ENCODE data around the gene UGT2A2.
"Not testable (repeated sequence)": the region's sequence is repeated elsewhere in the genome, so short reads cannot be mapped to it uniquely, and the experiment has no call there.

The UGT2A2 gene

DNA sequence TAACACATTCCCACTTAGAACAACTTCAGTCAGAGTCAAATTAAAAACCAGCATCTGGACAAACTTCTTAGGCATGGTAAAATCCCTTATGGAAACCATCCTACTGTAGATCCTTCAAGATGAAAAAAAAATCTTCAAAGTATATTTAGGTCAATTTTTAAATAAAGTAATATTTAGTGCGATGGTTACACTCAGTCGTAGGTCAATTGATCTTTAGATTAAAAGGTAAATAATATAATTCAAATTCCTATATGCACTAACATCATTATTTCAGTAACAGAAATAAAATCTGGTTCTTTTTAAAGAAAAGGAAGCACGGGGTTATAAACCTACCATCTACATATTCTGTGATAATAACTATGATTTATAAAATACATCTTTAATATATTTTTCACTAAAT lies at the start of gene UGT2A2:
UGT2A2 (minus strand) TSS at position 101 of the 400 bp plus-strand sequence; CDS start at position 99, 2 bp downstream.
- DNase-seq = no peak

DNA sequence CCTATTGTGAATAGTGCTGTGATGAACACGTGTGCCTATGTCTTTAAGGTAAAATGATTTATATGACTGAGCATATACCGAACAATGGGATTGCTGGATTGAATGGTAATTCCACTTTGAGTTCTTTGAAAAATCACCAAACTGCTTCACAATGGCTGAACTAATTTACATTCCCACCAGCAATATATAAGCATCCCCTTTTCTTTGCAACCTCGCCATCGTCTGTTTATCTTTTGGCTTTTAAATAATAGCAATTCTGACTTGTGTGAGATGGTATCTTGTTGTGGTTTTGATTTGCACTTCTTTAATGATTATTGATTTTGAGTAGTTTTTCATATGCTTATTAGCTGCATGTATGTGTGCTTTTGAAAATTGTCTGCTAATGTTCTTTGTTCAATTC lies 45.4 kb upstream of the UGT2A2 start:
- no peak for DNase-seq

DNA sequence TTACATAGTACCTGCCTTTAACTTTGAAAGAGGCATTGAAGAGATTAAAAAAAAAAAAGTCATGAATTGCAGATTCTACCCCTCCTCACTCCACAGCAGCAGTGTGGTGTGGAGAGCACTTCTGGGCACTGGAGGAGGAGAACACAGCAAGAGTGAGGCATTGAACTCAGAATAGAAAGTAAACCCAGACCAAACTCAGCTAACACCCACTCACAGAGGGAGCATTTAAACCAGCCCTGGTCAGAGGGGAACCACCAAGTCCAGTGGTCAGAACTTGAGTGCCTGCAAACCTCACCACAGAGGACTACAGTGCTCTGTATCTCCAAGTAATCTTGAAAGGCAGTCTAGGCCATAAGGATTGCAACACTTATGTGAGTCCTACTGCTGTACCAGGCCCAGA lies 29.2 kb upstream of the UGT2A2 start:
- DNase-seq = no peak

DNA sequence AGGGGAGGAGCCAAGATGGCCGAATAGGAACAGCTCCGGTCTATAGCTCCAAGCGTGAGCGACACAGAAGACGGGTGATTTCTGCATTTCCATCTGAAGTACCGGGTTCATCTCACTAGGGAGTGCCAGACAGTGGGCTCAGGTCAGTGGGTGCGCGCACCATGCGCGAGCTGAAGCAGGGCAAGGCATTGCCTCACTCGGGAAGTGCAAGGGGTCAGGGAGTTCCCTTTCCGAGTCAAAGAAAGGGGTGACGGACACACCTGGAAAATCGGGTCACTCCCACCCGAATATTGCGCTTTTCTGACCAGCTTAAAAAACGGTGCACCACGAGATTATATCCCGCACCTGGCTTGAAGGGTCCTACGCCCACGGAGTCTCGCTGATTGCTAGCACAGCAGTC lies 24.6 kb upstream of the UGT2A2 start:
- not testable (repeated sequence) for DNase-seq

DNA sequence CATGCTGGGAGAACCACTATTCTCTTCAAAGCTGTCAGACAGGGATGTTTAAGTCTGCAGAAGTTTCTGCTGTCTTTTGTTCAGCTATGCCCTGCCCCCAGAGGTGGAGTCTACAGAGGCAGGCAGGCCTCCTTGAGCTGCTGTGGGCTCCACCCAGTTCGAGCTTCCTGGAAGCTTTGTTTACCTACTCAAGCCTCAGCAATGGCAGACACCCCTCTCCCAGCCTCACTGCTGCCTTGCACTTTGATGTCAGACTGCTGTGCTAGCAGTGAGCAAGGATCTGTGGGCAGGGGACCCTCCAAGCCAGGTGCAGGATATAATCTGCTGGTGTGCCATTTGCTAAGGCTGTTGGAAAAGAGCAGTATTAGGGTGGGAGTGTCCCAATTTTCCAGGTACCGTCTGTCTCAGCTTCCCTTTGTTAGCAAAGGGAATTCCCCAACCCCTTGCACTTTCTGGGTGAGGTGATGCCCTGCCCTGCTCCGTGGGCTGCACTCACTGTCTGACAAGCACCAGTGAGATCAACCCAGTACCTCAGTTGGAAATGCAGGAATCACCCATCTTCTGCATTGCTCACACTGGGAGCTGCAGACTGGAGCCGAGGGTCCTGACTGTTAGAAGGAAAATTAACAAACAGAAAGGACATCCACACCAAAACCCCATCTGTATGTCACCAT lies 21.8 kb upstream of the UGT2A2 start:
- DNase-seq = peak; percentile 15

DNA sequence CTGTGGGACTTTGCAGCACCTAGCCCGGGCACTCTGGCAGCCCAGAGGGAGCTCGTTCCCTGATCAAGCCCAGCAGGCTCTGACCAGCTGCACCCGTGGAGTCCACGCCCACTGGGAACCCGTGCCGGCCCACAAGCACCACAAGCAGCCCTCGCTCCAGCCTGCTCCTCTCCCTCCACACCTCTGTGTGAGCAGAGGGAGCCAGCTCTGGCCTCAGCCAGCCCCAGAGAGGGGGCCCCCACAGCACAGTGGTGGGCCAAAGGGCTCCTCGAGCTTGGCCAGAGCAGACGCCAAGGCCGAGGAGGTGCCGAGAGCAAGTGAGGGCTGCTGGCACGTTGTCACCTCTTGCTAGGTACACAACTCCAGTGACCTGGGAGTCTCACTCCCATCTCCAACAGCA lies 18.7 kb upstream of the UGT2A2 start:
- no peak for DNase-seq

DNA sequence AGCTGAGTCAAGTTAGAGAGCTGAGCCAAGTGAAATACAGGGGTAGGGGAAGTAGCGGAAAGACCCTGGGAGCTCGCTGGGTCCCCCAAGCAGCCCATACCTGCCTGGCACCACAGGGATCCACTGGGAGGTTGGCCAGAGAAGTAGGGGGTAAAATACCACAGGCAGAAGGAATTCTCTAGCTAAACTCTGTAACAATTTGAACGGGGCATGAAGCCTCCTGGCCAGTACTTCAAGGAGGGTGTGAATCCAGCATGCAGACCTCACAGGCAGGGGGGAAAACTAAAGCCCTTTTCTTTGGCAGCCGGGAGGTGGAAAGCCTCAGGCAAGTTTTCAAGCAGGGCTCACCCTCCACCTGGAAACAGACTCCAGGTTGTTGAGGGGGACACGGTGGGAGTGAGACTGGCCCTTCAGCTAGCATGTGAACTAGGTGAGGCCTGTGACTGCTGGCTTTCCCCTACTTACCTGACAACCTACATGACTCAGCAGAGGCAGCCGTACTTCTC lies 17.3 kb upstream of the UGT2A2 start:
- DNase-seq = no peak

DNA sequence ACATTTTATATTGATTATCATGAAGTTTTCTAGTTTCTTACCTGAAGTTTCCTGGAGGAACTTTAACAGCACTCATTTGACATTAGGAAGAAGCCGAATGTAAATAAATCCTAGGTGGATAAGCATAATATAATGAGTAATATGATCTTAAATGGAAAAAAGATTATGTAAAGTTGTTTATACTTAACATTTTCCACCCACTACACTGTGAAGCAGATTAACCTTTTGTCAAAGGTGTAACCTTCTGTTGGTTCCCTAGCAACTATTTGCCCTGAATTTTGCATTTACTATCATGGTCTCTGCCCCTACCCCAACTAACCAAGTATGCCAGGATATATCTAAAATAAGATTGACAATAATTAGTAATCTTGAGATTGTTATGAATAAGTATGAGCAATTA lies 13.7 kb upstream of the UGT2A2 start, which contains the start of gene UGT2A1:
UGT2A1 (minus strand) TSS at position 101 of the 400 bp plus-strand sequence. CDS start 5,603 bp downstream, outside the sequence.
- DNase-seq = no peak

DNA sequence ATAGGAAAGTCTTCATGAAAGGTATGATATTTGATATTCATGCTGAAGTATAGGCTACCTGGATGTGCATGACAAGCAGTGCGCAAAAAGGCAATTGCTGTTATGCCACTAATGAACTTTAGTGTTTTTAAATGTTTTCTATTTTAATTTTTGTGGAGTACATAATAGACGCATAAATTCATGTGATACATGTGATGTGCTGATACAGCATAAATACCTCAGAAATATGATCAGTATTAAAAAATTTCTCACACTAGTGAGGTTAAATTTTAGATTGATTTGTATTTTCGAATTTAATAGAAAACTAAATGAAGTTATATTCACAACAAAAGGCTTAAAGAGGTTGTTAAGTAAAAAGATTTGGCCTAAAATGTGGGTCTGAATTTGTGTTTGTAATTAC lies 11.4 kb upstream of the UGT2A2 start:
- DNase-seq = no peak

DNA sequence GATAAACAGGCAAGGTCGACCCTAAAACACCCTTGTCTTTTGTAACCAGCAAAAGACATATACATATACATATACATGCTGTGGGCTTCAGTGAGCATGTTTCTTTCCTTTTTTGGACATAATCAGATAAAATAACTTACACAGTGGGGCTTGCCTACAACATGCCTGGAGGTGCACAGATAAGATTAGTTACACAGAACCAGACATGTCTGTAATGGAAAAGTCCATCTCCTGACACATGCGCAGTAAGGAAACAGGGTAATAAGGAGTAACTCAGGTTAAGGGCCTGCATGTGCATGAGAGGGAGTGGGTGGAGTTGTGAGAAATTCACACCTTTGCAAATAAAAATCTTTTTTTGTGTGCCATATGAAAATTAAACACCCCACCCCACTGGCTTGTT lies 10.2 kb upstream of the UGT2A2 start:
- no peak for DNase-seq

DNA sequence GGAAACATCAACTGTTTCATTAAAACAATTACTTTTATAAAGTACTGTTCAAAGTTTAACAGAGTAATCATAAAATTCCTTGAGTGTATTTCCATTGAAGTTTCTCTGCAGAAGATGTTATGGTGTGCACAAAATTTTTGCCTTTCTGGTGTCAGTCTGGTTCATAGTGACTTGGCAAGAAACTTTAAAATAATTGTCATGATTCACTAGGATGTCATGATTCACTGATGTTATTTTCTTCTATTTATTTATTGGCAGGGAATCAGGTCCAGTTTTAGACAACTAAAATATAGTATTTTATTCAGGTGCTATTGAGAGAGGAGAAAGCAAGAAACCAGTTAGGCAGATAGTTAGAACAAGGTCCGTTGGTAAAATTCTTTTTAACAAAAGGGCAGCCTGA lies 9.8 kb upstream of the UGT2A2 start:
- DNase-seq = no peak

DNA sequence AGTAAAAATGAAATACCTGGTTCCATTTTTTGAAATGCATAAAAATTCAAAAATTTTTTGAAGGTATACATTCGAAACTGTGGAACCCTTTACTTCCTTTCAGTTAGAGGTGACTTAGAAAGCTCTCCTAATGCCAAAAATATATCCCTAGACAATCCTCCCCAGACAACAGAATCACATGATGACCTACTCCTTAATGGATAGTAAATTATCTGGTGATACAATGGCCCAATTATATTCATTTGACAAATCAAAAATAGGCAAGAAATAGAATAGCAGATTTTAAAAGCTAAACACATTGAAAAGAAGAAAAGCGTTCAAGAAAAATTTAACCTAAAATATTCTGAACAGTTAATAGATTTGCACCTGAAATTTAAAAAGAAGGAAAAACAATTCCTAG lies 3.5 kb upstream of the UGT2A2 start:
- DNase-seq = no peak

DNA sequence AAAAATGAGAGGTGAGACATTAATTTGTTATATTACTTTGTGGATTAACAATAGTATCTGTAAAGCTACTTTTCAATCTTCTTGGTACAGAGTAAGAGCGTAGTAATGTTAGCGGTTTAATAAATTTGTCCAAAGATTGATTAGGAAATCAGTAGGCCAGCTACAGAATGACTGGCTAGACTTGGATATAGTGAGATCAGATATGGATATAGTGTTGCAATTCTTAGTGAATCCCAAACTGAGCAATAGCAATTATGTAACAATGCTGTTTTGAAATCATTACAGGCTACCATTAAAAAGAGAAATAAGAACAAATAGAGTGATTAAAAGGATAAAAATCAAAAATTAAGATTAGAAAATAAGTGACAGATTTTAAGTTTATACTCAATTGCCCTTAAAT lies 847 bp upstream of the UGT2A2 start:
- no peak for DNase-seq

DNA sequence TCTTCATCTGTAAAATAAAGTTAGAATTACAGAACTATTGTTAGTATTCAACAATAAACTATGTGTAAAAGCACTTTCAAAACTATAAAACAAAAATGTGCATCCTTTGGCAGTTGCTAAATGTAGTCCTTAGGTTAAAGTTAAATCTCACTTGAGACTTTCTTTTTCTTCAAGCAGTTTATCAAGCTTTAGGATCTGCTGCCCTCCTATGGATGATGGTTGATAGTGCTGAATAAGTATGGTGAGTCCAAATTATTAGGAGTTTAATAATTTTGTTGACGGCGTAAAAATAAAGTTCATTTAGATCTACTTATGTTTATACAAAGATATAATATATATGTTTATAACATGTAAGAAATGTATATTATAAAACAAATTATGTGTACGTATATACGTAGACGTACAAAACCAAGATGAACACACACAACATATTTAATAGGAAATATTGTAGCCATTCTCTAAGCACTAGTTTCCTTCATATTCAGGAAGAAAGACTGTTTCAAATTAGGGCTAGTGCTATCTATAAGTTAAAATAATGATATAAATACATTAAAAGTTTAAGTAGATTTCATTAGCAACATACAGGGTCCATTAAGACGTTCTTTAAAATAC lies 22.3 kb downstream of the UGT2A2 start:
- DNase-seq = no peak

DNA sequence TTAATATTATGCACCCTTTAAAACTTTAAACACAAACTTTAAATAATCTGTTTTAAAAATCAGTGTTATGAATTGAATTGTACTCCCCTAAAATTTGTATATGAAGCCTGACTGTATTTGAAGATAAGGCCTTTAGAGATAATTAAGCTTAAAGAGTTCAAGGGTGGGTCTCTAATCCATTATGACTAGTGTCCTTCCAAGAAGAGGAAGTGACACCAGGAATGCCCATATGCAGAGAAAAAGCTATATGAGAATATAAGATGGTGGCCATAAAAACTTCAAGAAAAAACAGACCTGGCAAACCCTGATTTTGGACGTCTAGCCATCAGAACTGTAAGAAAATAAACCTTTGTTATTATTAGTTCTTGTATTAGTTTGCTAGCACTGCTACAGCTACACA lies 29.0 kb downstream of the UGT2A2 start:
- DNase-seq = no peak

DNA sequence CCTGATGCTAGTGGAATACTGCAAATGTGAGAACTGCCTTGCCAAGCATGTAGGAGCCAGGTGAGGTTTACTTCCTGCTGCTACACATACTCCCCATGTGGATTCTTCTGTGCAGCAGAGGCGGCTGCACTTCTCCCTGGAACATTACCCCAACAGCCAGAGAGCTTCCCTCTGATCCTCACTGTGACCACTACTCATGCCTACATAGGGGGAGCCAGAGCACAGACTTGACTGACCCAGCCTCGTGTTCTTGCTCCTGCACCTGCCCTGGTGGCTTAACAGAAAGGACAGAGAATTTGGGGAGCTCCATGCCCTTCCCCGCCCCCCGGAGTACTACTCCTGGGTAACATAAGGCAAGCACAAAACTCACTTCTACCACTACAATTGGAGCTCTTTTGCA lies 38.4 kb downstream of the UGT2A2 start:
- no peak for DNase-seq

DNA sequence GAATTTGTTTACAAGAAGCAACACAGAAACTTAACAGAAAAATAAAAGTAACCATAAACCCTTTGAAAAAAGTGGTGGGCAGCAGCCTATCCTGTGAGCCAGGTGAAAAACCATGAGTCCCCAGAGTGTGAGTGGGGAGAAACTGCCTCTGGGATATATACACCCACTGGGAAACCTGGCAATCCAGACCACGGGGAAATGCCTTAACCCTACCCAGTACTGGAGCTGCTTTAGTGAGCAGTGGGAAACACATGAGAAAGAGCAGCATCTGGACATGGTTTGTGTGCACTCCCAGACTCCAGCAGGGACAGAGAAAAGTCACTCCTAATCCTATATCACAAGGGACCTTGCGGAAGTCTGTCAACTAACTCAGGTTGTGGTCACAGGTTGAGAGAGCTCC lies 39.4 kb downstream of the UGT2A2 start:
- no peak for DNase-seq

DNA sequence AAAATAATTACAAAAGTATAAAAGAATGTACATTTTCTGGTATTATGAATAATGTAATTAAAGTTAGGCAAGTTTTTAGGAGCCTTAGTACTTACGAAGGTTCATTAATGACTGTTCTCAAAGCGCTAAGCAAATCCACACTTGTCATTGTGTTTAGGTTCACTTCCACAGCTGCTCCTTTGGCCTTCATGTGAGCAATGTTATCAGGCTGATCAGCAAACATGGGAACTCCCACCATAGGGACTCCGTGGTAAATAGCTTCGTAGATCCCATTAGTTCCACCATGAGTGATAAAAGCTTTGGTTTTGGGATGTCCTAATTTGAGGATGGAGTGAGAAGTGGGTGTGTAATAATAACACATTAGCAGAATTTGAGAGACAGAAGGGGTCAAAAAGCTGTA lies 45.1 kb downstream of the UGT2A2 start:
- no peak for DNase-seq

DNA sequence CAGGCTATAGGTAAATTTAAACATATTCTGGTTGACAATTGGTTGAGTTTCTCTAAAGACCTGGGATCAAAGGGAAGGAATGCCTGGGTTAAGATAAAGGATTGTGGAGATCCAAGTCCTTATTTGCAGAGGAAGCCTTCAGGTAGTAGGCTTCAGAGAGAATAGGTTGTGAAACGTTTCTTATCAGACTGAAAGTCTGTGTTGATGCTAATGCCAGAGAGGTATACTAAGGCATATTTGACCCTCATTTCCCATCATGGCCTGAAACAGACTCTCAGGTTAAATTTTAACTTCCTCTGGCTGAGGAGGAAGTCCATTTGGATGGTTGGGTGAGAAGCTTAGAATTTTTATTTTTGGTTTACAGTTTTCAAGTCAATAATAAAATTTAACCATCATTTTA lies 48.1 kb downstream of the UGT2A2 start:
- DNase-seq = no peak

DNA sequence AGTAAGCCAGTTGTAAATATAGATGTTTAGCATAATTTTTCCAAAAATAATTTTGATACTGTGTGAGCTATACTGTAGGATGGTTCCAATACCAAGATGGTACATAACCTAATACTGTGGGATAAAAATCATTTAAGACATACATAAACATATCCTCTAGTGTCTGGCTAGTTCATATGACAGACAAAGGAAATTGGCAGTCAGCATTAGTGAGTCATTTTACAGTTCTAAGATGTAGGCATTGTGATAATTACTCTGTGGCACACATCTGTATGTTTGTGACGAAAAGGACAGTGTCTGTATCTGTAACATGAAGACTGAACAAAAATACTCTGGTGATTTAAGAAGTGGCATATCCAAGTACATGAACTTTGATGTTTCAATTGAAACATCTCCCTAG lies 49.6 kb downstream of the UGT2A2 start:
- no peak for DNase-seq

DNA sequence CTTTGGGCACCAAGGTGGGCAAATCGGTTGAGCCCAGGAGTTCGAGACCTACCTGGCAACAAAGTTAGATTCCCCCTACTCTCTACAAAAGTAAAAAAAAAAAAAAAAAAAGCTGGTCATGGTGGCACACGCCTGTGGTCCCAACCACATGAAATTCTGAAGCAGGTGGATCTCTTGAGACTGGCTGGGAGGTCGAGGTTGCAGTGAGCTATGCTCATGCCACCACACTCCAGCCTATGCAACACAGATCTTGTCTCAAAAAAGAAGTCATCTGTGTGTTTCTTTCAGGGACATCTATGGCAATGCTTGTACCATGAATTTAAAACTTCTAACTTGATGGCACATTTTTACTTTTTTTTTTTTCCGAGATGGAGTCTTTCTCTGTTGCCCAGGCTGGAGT lies 55.3 kb downstream of the UGT2A2 start:
- DNase-seq = no peak

DNA sequence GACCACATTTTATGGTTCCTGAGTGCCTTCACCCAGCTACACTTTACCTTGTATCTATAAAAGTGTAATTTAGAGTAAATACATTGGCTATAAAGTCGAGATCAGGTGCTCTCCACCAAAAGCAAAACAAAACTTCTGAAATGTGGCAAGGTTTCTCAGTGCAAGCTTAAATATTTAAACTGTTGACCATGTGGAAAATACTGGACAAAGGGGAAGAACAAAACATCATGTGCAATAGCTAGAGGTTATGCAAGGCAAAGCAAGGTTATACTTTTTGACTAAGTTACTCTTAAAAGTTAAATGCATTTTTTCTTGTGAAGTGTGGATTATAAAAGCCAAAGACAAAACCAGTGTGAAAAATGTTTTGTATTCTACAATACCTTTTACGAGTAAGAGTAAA lies 55.9 kb downstream of the UGT2A2 start:
- DNase-seq = no peak

DNA sequence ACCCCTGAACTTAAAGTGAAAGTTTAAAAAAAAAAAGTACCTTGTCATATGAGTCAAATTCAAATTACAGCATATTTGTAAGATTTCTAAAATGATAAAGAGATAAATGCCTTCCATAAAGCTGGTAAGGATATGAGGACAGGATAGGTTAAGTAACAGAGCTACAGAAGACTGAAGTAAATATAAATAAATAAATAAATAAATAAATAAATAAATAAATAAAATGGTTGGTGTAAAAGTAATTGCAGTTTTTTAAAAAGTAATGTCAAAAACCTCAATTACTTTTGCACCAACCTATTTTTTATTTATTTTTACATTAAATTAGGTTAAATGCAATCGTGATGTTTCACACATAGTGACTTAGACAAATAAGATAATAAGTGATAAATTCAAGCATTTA lies 62.2 kb downstream of the UGT2A2 start:
- DNase-seq = no peak

DNA sequence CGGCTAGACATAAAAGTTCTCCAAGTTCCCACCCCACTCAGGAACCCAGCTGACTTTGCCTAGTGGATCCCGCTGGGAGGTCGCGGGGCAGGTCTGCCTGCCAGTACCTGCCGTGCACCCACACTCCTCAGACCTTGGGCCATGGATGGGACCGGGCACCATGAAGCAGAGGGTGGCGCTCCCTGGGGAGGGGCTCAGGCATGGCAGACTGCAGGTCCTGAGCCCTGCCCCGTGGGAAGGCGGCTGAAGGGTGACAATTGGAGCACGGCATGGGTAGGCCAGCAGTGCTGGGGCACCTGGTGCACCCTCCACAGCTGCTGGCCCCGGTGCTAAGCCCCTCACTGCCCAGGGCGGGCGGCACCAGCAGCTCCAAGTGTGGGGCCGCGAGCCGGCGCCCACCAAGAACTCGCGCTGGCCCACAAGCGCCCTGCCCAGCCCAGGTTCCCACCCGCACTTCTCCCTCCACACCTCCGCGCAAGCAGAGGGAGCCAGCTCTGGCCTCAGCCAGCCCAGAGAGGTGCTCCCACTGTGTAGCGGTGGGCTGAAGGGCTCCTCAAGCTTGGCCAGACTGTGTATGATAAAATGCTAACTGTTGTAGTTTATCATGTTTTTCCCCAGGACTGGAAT lies 63.1 kb downstream of the UGT2A2 start:
- no peak for DNase-seq

Data from activated CD4-positive, alpha-beta T cell treated with anti-CD3 and anti-CD28 coated beads, Interleukin-2, amount 50 U/mL, for 1 hour (primary cell).